GM21529 (cell line): ENCODE measurements around the gene LITAFD.
"Not testable (repeated sequence)": the region's sequence is repeated elsewhere in the genome, so short reads cannot be mapped to it uniquely, and the experiment has no call there.

Experiments
- ATAC-seq: cut with Tn5 transposase; IDR thresholded peaks from one replicate; pipeline ENCODE4 v1.9.1; 2021; ENCODE audit not compliant: unreplicated experiment

Gene LITAFD

DNA sequence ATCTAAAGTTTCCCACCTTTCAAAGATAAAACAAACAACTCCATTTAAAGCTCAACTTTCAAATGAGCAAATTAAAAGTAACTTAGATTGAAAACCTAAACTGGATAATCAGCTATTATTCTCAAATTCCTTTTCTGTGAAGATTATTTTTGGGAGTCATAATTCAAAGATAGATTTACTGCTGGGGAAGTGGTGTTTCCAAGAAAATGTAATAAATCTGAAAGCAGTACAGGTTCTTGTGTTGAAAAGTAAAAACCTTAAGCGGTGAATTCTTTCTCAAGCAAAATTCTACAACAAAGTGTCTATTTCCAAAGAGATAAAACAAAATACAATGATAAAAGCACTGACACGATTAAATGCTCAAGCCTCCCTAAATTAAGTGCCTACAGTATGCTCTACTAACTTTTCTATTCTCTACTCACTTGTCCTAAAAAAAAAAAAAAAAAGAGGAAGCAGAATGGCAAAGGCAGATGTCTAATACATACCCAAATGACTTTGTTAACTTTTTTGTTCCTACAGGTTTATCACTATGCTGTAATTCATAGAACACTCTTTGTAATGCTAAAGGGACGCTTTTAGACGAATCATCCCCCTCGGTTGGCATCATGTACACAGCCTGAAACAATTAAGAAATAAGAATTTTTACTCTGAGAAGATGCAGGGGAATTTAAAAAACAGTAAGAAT lies 34.5 kb downstream of the LITAFD start:
- no peak for ATAC-seq

GRCh38 chr16:8917336-8917735 lies 35.2 kb downstream of the LITAFD start:
- ATAC-seq: not testable (repeated sequence)

GRCh38 chr16:8919089-8919933 lies 37.2 kb downstream of the LITAFD start:
- no peak for ATAC-seq

DNA sequence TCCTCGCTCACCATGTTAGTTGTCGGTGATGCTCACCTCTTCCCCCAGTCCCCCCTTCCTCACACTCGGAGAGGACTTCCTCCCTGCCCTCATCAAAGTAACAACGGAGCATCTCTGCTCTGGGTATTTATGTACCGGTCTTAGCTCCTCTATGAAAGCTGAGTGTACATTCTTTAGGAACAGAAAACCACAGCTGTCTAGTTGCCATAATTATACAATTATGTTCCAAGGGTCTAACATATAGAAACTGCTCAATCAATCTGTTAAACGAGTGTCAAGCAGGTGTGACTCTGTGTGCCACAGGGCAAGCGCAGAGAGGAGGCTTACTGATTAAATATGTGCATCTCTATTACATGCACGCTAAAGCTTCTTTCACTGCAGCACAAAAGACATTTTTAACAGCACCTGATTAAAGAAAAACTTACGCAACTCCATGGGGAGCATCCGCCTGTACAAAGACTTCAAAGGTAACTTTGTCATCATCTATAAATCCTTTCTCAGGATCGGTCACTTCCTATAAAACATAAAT lies 37.8 kb downstream of the LITAFD start:
- no peak for ATAC-seq

GRCh38 chr16:8920645-8921346 lies 38.6 kb downstream of the LITAFD start:
- no peak for ATAC-seq

- ATAC-seq: no peak
Measured at GRCh38 chr16:8921347-8921984, 39.3 kb downstream of the LITAFD start.

- no peak for ATAC-seq
Measured at GRCh38 chr16:8923199-8923598, 41.0 kb downstream of the LITAFD start.

DNA sequence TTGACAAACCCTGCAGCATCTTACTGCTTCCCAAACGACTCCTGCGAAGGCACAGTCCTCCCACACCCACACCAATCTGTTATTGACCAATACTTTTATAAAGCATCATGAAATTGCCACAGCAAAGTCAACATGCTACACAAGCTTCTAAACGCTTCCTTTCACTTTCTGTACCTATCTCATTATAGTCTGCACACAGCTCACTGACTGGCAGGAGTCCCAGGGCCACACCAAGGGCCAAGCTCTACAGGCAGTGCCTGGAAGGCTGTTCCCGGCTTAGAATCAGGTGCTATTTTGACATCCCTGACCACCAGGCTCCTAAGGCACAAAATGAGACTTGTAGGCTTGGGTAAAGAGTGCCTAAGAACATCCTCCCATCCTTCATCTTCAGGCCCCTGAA lies 42.1 kb downstream of the LITAFD start:
- no peak for ATAC-seq

GRCh38 chr16:8925455-8925854 lies 43.3 kb downstream of the LITAFD start:
- no peak for ATAC-seq

- ATAC-seq: no peak
Measured at GRCh38 chr16:8926827-8927226, 44.7 kb downstream of the LITAFD start.

GRCh38 chr16:8928467-8928957 lies 46.4 kb downstream of the LITAFD start:
- peak; percentile 45 for ATAC-seq

DNA sequence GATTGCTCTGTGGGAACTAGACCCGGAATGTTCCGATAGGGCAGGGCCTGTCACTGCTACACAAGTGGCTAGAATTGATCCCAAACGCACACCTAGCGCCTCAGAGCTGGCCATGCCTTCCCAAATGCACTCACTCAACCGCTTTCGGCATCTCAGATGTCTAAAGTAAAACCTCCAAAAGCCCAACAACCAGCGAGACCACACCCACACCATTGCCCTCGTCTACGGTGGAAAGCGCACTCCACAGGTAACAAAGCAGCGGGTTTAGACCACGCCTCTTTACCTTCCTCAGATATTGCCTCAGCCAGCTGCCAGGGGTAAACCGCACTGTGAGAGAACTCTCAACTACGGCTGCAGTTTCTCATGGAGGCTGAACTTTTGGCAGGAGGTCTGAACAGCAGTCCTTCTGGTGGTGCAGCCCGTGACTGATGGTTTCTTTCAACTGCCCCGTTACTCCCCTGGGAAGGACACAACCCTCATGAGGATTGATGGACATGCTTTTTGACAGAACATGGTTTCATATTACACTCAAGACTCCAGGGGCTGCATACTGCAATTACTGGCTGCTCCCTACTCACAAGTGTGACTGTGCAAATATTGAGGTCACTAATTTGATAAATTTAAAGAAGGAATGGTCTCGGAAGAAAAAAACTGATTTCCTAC lies 47.1 kb downstream of the LITAFD start:
- peak; percentile 61 for ATAC-seq

- ATAC-seq: no peak
Measured at GRCh38 chr16:8931859-8932258, 49.7 kb downstream of the LITAFD start.

DNA sequence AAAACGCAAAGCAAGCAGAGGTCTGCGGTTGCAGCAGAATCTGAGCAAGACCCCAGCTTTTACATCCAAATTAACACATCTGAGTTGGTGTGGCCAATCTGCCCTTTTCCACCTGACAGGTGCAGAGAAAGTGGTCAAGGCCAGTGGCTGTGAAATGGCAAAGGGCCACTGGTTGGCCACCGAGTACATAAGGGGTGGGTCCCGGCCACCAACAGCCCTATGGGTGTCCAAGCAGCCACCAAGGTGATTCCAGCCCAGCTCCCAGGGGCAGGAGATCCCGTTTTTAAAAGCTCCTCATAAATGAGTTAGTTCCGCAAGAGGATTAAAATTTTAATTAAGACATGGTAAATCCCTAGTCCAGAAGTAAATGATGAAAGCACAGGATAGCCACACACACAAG lies 52.5 kb downstream of the LITAFD start:
- ATAC-seq: no peak
